ENCODE data around the gene RCN2.

Gene RCN2

DNA sequence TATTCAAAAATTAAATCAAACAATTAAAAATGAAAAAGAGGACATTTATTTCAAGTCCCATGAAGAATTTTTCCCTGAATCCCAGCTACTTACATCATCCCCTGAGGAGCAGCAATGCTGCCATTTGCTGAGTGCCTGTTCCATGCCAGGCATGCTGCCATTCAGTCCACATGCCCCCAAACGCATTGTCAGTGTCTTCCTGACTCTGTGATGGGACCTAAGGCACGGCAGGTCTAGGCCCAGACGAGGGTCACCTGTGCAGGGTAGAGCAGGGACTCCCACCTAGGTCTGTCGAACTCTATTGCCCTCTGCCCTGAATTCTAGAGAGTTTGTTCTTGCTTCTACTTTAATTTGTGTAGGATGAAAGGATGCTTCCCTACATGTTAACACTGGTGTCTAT lies 70.4 kb downstream of the RCN2 start:
- TF ChIP-seq CTCF (IDR thresholded peaks at IDR 0.05): no peak
- Histone ChIP-seq H3K27ac (no peak overlapping the region), H3K4me3 (no peak overlapping the region)
- no peak for DNase-seq (ENCODE audit: low spot score)

GRCh38 chr15:77002436-77002835 lies 70.9 kb downstream of the RCN2 start:
- TF ChIP-seq CTCF (IDR thresholded peaks at IDR 0.05): no peak
- DNase-seq (ENCODE audit: low spot score): no peak
- H3K27ac ChIP-seq: peak overlapping the region in 1 of 2 donors; percentile 73
- no peak overlapping the region for H3K4me3 ChIP-seq

DNA sequence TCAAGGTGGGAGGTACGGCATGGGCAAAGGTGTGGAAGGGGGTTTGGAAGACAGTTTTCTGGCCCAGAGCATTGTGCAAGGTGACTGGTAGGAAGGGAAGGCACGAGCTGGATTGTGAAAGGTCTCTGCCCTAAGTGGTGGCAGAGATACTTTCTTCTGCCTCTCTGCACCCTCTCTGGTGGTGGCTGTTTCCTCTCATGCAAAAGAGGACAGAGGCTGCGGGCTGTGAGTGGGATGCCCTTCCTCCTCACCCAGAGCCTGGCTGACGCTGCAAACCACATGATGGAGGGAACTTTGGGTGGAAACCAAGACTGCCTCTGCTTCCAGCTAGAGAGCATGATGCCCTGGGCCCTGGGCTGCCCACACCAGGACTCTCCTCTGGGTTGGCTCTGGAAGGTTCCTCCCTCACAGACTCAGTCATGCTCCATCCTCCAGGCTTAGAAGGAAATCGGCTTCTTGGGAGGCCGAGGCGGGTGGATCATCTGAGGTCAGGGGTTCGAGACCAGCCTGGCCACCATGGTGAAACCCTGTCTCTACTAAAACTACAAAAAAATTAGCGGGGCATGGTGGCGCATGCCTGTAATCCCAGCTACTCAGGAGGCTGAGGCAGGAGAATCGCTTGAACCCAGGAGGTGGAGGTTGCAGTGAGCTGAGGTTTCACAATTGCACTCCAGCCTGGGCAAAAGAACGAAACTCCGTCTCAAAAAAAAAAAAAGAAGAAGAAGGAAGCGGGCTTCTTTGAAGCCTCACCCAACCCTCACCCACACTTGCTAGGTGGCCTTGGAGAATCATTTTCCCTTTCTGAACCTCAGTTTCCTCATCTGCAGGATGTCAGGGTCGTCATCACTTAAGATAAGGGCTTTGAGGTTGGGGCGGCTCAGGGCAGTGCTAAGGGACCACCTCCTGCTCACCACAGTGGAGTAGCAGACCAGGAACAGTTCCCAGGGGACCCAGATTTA lies 71.7 kb downstream of the RCN2 start:
- no peak for TF ChIP-seq CTCF (IDR thresholded peaks at IDR 0.05)
- Histone ChIP-seq H3K4me3 (no peak overlapping the region), H3K27ac (peak overlapping the region in 1 of 2 donors; percentile 73)
- no peak for DNase-seq (ENCODE audit: low spot score)
